Measurements from ENCODE around the gene LALBA.
"Not testable (repeated sequence)": the region's sequence is repeated elsewhere in the genome, so short reads cannot be mapped to it uniquely, and the experiment has no call there.

LALBA gene

DNA sequence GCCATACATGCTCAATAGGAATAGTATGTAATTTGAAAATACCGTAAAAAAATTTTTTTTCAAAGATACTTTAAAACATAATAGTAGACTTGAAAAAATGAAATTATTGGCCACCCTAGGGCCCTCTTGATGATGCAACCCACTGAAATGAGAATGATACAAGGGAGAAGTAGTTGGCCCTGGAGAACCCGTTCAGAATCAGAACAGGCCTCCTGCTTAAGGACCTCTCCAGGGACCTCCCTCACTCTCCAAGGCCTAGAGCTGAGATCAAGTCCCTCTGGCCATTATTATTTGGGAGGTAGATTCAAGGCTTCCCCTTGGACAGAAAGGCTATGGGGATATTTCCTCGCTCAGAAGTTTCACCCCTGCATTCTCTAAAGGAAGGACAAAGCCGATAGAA, 11.9 kb downstream of the LALBA start:
- no peak overlapping the region for H3K4me3 ChIP-seq (replicated peaks; ENCODE audit: low read depth, low read length)
- TF ChIP-seq CTCF (IDR thresholded peaks at IDR 0.05; ENCODE audit: low read depth, low read length, missing control alignments) = no peak
- no peak for DNase-seq (ENCODE audit: extremely low read depth, low read depth)

GRCh38 chr12:48556631-48557030, 13.2 kb downstream of the LALBA start:
- H3K4me3 ChIP-seq (replicated peaks; ENCODE audit: low read depth, low read length) = no peak overlapping the region
- DNase-seq (ENCODE audit: extremely low read depth, low read depth) = no peak
- no peak for TF ChIP-seq CTCF (IDR thresholded peaks at IDR 0.05; ENCODE audit: low read depth, low read length, missing control alignments)

GRCh38 chr12:48553666-48554343, 16.0 kb downstream of the LALBA start:
- DNase-seq (ENCODE audit: extremely low read depth, low read depth) = not testable (repeated sequence)

DNA sequence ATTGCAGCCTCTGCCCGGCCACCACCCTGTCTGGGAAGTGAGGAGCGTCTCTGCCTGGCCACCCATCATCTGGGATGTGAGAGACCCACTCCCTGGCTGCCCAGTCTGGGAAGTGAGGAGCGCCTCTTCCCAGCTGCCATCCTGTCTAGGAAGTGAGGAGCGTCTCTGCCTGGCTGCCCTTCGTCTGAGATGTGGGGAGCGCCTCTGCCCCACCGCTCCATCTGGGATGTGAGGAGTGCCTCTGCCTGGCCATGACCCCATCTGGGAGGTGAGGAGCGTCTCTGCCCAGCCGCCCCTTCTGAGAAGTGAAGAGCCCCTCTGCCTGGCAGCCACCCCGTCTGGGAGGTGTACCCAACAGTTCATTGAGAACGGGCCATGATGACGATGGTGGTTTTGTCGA, 18.2 kb downstream of the LALBA start:
- not testable (repeated sequence) for H3K4me3 ChIP-seq (replicated peaks; ENCODE audit: low read depth, low read length); DNase-seq (ENCODE audit: extremely low read depth, low read depth)

More at GRCh38 chr12:48553666-48554343, 16.0 kb downstream of the LALBA start:
- H3K4me3 ChIP-seq (replicated peaks; ENCODE audit: low read depth, low read length) = not testable (repeated sequence)

- DNase-seq (ENCODE audit: extremely low read depth, low read depth); H3K4me3 ChIP-seq (replicated peaks; ENCODE audit: low read depth, low read length): not testable (repeated sequence)
These were observed 22.8 kb downstream of the LALBA start for GRCh38 chr12:48547012-48547411.

- TF ChIP-seq CTCF (IDR thresholded peaks at IDR 0.05; ENCODE audit: low read depth, low read length, missing control alignments) = no peak
- no peak overlapping the region for H3K4me3 ChIP-seq (replicated peaks; ENCODE audit: low read depth, low read length)
These were observed 23.9 kb downstream of the LALBA start for GRCh38 chr12:48545833-48546469.

GRCh38 chr12:48542300-48542928, 27.4 kb downstream of the LALBA start:
- TF ChIP-seq CTCF (IDR thresholded peaks at IDR 0.05; ENCODE audit: low read depth, low read length, missing control alignments) = peak; percentile 82
- no peak overlapping the region for H3K4me3 ChIP-seq (replicated peaks; ENCODE audit: low read depth, low read length)
- peak; percentile 5 for DNase-seq (ENCODE audit: extremely low read depth, low read depth)

More at GRCh38 chr12:48545833-48546469, 23.9 kb downstream of the LALBA start:
- DNase-seq (ENCODE audit: extremely low read depth, low read depth) = no peak

- no peak for DNase-seq (ENCODE audit: extremely low read depth, low read depth)
- TF ChIP-seq CTCF (IDR thresholded peaks at IDR 0.05; ENCODE audit: low read depth, low read length, missing control alignments) = no peak
- H3K4me3 ChIP-seq (replicated peaks; ENCODE audit: low read depth, low read length) = no peak overlapping the region
These were observed 33.2 kb downstream of the LALBA start for GRCh38 chr12:48536602-48537001.
